ENCODE data around the gene TCF4. TPM values are rescaled to one million over a fixed set of nuclear protein-coding genes. Genes with fewer than 3 reads are reported as not detected.

The TCF4 gene
- total RNA-seq, 8 experiments from 2014 or later, result 21.1 to 102 (median 47.2) TPM

DNA sequence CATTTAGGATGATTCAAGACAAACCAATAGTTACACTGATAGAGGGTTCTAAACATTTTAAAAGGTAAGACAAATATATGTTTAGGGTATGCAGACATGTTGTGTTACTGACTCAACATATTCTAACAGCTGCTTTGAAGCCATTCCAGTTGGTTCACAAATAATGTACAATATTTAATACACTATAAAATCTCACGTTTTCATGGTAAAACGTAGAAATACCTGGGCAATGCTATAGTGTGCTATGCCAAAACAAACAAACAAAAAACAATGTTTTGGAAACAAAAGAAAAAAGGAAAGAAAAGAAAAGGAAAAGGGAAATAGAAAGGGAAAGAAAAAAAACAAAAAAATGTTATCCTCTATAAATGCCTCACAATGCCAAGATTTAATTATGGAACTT lies 277.1 kb downstream of the TCF4 start:
- peaks cover 12 to 18% of the 10 kb centered on the region in 2 donors for H3K4me1 ChIP-seq (replicated peaks in 1 of 2)
- in situ Hi-C loops (cut with MboI; ENCODE audit: low pct_unique_long_range_greater_than_20kb in 2 of 9, low sequenced_read_pairs in 9 of 9, unreplicated experiment in 9 of 9), result no loop called here
- no peak overlapping the region for H3K27ac ChIP-seq
- WGBS, 10 experiments, result 33 to 100% (median 90%) methylated on average over 1 to 2 of the region's 2 CpGs; no CpG with 5 or more reads in 1 of the 10 experiments
- ATAC-seq (replicated peaks in 6 of 8), result no peak
- no peak overlapping the region for H3K4me3 ChIP-seq

DNA sequence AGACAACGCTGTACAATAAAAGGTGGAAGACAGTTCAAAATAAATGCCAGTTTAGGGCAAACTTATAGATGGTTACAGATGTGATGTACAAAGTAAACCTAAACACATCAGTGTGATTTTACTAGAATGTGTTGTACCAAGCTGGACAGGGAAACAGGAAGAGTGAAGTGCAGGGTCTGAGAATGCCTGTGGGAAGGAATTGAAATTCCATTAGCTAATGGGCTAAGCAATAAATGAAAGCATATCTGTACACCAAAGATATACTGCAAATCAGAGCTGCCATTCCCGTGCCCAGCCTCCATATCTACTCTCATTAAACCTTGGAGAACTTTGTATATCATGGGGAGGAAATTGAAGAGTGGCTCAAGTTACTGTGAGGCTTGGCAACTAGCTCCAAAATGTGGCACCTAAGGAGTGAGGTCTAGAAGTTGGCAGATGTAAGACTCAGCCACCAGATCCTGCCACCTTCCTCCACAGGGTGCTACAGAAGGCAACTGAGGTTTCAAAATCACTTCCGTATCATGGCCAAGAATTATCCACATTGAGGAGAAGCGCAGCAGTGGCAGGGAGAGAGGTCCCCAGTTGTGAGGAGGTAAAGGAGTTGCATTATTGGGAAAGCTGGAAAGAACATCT lies 277.8 kb downstream of the TCF4 start:
- no peak for ATAC-seq (replicated peaks in 6 of 8)
- 45 to 100% (median 90%) methylated on average over 1 to 4 of the region's 4 CpGs for WGBS, 10 experiments
- no peak overlapping the region for H3K4me3 ChIP-seq
- in situ Hi-C loops (cut with MboI; ENCODE audit: low pct_unique_long_range_greater_than_20kb in 2 of 9, low sequenced_read_pairs in 9 of 9, unreplicated experiment in 9 of 9), result no loop called here
- H3K4me1 ChIP-seq (replicated peaks in 1 of 2), result peaks cover 11 to 18% of the 10 kb centered on the region in 2 donors
- no peak overlapping the region for H3K27ac ChIP-seq

DNA sequence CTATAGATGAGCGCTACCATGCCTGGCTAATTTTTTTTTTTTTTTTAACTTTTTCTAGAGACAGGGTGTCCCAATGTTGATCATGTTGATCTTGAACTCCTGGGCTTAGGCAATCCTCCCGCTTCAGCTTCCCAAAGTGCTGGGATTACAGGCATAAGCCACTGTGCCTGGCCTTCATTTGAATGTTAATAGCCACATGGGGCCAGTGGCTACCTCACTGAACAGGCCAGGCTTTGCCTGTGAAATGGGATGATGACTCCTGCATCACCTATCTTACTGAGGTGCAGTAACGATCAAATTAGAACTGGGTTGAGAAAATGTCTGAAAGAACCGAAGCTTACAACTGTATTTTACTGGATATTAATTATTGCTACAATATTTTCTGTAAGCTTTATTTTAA lies 278.7 kb downstream of the TCF4 start:
- no peak for ATAC-seq (replicated peaks in 6 of 8)
- Histone ChIP-seq H3K4me3 (no peak overlapping the region), H3K4me1 (replicated peaks in 1 of 2) (peaks cover 4 to 9% of the 10 kb centered on the region in 2 donors), H3K27ac (no peak overlapping the region)
- in situ Hi-C loops (cut with MboI; ENCODE audit: low pct_unique_long_range_greater_than_20kb in 2 of 9, low sequenced_read_pairs in 9 of 9, unreplicated experiment in 9 of 9), result no loop called here
- whole genome bisulfite sequencing, 10 experiments, result 70 to 100% (median 91%) methylated on average over 1 to 4 of the region's 4 CpGs; no CpG with 5 or more reads in 1 of the 10 experiments

GRCh38 chr18:55307505-55307904 lies 280.5 kb downstream of the TCF4 start:
- in situ Hi-C loops (cut with MboI; ENCODE audit: low pct_unique_long_range_greater_than_20kb in 2 of 9, low sequenced_read_pairs in 9 of 9, unreplicated experiment in 9 of 9), result no loop called here
- 16 to 100% (median 71%) methylated on average over 1 to 3 of the region's 3 CpGs; no CpG with 5 or more reads in 4 of the 10 experiments for WGBS, 10 experiments
- Histone ChIP-seq H3K4me1 (replicated peaks in 1 of 2) (peaks cover under 1 to 3% of the 10 kb centered on the region in 2 donors), H3K27ac (no peak overlapping the region), H3K4me3 (no peak overlapping the region)
- ATAC-seq (replicated peaks in 6 of 8), result no peak

- no peak for ATAC-seq (replicated peaks in 6 of 8)
- in situ Hi-C loops (cut with MboI; ENCODE audit: low pct_unique_long_range_greater_than_20kb in 2 of 9, low sequenced_read_pairs in 9 of 9, unreplicated experiment in 9 of 9), result no loop called here
- 0 to 100% (median 71%) methylated on average over 1 to 2 of the region's 2 CpGs; no CpG with 5 or more reads in 4 of the 10 experiments for WGBS, 10 experiments
- no peak overlapping the region for H3K4me3 ChIP-seq
- H3K27ac ChIP-seq, result no peak overlapping the region
- H3K4me1 ChIP-seq (replicated peaks in 1 of 2), result peaks cover 8 to 10% of the 10 kb centered on the region in 2 donors
Observed at GRCh38 chr18:55306359-55307024, 281.5 kb downstream of the TCF4 start.

DNA sequence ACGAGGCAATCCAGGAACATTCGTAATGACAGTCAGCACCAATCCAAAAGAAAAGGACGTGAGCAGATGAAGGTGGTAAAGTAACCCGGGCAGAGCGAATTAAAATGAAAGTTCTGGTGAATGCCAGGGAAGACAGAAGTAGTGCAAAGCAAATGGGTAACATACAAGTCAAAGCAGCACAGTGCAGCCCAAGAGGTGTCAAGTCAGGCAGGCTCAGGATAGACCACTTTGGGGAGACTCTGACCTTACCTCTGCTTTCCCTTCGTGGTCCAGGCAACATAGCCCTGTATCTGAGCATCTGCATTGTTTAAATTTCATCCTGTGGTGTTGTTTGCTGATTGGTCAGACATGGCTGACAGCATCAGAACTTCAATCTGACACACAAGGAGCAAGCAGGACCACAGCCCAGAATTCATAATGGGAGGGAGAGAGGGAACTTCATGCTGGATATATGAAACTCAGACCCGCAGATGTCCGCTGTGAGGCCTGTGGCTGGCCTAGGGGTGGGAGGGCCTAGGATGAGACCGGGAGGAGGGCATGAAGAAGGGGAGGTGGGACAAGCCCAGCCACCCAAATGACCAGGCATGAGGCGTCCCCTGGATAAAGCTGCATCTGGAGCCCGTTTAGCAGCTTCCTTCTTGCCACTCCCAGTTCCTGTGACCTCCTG lies 285.7 kb downstream of the TCF4 start:
- ATAC-seq (replicated peaks in 6 of 8), result peak in 6 of 8 experiments; percentile 23 to 37 (median 28)
- H3K4me1 ChIP-seq (replicated peaks in 1 of 2), result peaks cover 26 to 29% of the 10 kb centered on the region in 2 donors
- in situ Hi-C loops (cut with MboI; ENCODE audit: low pct_unique_long_range_greater_than_20kb in 2 of 9, low sequenced_read_pairs in 9 of 9, unreplicated experiment in 9 of 9), result no loop called here
- H3K27ac ChIP-seq, result no peak overlapping the region
- 0 to 74% (median 47%) methylated on average over 3 to 8 of the region's 11 CpGs; no CpG with 5 or more reads in 3 of the 10 experiments for WGBS, 10 experiments
- no peak overlapping the region for H3K4me3 ChIP-seq

DNA sequence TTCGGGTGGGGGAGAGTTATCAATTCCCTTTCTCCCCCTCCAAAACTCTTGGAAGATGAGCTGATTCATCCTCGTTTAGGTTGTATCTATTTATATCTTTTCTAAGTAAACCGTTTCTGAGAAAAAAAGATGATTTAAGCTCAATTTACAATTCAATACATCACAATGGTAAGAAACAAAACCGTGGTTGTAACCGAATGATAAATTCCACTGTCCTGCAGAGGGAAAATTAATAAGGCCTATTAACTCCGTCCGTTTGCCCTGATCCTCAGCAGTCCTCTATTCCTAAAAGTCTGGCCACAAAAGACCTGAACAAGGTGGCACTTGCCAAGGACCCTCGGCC lies 286.2 kb downstream of the TCF4 start:
- Histone ChIP-seq H3K4me1 (replicated peaks in 1 of 2) (peaks cover 28 to 30% of the 10 kb centered on the region in 2 donors), H3K4me3 (no peak overlapping the region), H3K27ac (no peak overlapping the region)
- ATAC-seq (replicated peaks in 6 of 8), result peak in 4 of 8 experiments; percentile 6 to 29 (median 22)
- WGBS, 10 experiments, result 0 to 54% (median 23%) methylated on average over 4 to 8 of the region's 8 CpGs
- in situ Hi-C loops (cut with MboI; ENCODE audit: low pct_unique_long_range_greater_than_20kb in 2 of 9, low sequenced_read_pairs in 9 of 9, unreplicated experiment in 9 of 9), result no loop called here

- in situ Hi-C loops (cut with MboI; ENCODE audit: low pct_unique_long_range_greater_than_20kb in 2 of 9, low sequenced_read_pairs in 9 of 9, unreplicated experiment in 9 of 9), result no loop called here
- ATAC-seq (replicated peaks in 6 of 8), result peak in 7 of 8 experiments; percentile 8 to 62 (median 21)
- Histone ChIP-seq H3K27ac (peak overlapping the region in 1 of 2 donors; percentile 20), H3K4me3 (no peak overlapping the region), H3K4me1 (replicated peaks in 1 of 2) (peaks cover 28 to 30% of the 10 kb centered on the region in 2 donors)
- 1 to 80% (median 47%) methylated on average over 1 to 9 of the region's 14 CpGs; no CpG with 5 or more reads in 2 of the 10 experiments for WGBS, 10 experiments
Observed at GRCh38 chr18:55300936-55301531, 287.0 kb downstream of the TCF4 start.

GRCh38 chr18:55300421-55300935 lies 287.5 kb downstream of the TCF4 start:
- Histone ChIP-seq H3K4me3 (no peak overlapping the region), H3K27ac (peak overlapping the region in 1 of 2 donors; percentile 20), H3K4me1 (replicated peaks in 1 of 2) (peaks cover 28 to 30% of the 10 kb centered on the region in 2 donors)
- WGBS, 10 experiments, result 0 to 70% (median 25%) methylated on average over 1 to 6 of the region's 11 CpGs; no CpG with 5 or more reads in 2 of the 10 experiments
- ATAC-seq (replicated peaks in 6 of 8), result peak; percentile 20 to 89 (median 75)
- in situ Hi-C loops (cut with MboI; ENCODE audit: low pct_unique_long_range_greater_than_20kb in 2 of 9, low sequenced_read_pairs in 9 of 9, unreplicated experiment in 9 of 9), result no loop called here

- no peak overlapping the region for H3K27ac ChIP-seq
- ATAC-seq (replicated peaks in 6 of 8), result no peak
- WGBS, 10 experiments, result 43 to 100% (median 81%) methylated on average over 1 to 3 of the region's 3 CpGs
Observed at GRCh38 chr18:55296778-55297177, 291.2 kb downstream of the TCF4 start.

GRCh38 chr18:55296115-55296514 lies 291.9 kb downstream of the TCF4 start:
- WGBS, 10 experiments, result 60 to 100% (median 95%) methylated on average over 1 to 2 of the region's 2 CpGs
- no peak for ATAC-seq (replicated peaks in 6 of 8)
- Histone ChIP-seq H3K4me3 (no peak overlapping the region), H3K4me1 (replicated peaks in 1 of 2) (peaks cover 17 to 19% of the 10 kb centered on the region in 2 donors), H3K27ac (no peak overlapping the region)
- in situ Hi-C loops (cut with MboI; ENCODE audit: low pct_unique_long_range_greater_than_20kb in 2 of 9, low sequenced_read_pairs in 9 of 9, unreplicated experiment in 9 of 9), result no loop called here

More at GRCh38 chr18:55296778-55297177, 291.2 kb downstream of the TCF4 start:
- Histone ChIP-seq H3K4me3 (no peak overlapping the region), H3K4me1 (replicated peaks in 1 of 2) (peaks cover 21 to 26% of the 10 kb centered on the region in 2 donors)
- in situ Hi-C loops (cut with MboI; ENCODE audit: low pct_unique_long_range_greater_than_20kb in 2 of 9, low sequenced_read_pairs in 9 of 9, unreplicated experiment in 9 of 9), result no loop called here

DNA sequence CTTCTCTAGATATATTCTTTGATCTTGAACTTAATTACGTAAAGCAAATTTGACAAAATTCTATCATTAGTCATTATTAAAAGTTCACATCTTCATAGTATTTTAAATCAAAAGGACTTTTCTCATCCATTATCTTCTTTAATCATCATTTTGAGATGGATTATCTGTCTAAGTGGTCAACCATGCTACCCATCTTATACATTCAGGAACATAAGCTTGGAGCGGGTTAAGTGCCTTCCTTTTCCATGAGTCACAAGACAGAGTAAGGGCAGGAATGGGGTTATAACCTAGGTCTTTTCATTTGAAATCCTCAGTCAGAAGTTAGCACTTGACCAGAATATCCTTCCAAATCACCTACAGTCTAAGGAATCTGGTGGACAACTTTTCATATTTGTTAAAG lies 297.1 kb downstream of the TCF4 start:
- Histone ChIP-seq H3K4me1 (replicated peaks in 1 of 2) (peaks cover 0 to 8% of the 10 kb centered on the region in 2 donors), H3K27ac (no peak overlapping the region), H3K4me3 (no peak overlapping the region)
- ATAC-seq (replicated peaks in 6 of 8), result no peak
- WGBS, 10 experiments, result 56 to 100% (median 100%) methylated on average over 1 to 2 of the region's 2 CpGs
- in situ Hi-C loops (cut with MboI; ENCODE audit: low pct_unique_long_range_greater_than_20kb in 2 of 9, low sequenced_read_pairs in 9 of 9, unreplicated experiment in 9 of 9), result no loop called here

- in situ Hi-C loops (cut with MboI; ENCODE audit: low pct_unique_long_range_greater_than_20kb in 2 of 9, low sequenced_read_pairs in 9 of 9, unreplicated experiment in 9 of 9), result no loop called here
- no peak for ATAC-seq (replicated peaks in 6 of 8)
- Histone ChIP-seq H3K4me3 (no peak overlapping the region), H3K27ac (no peak overlapping the region), H3K4me1 (replicated peaks in 1 of 2) (peaks cover 0 to 8% of the 10 kb centered on the region in 2 donors)
- WGBS, 10 experiments, result 35 to 100% (median 94%) methylated on average over 1 to 2 of the region's 2 CpGs; no CpG with 5 or more reads in 1 of the 10 experiments
Observed at GRCh38 chr18:55289775-55290174, 298.2 kb downstream of the TCF4 start.
